Skeletal muscle satellite cell (primary cell): ENCODE results near the gene TPST1.
"Not testable (repeated sequence)": the region's sequence is repeated elsewhere in the genome, so short reads cannot be mapped to it uniquely, and the experiment has no call there.

ENCODE experiments used
- H3K27me3 ChIP-seq: 2 replicates; pipeline ENCODE4 v1.7.0; 2013; ENCODE audit warnings: low read length; ENCODE audit not compliant: control insufficient read depth, insufficient read depth
- H3K36me3 ChIP-seq: 2 replicates; pipeline ENCODE4 v1.7.0; 2013; ENCODE audit warnings: mild to moderate bottlenecking, control low read depth, low read length; ENCODE audit not compliant: insufficient read depth
- H3K4me1 ChIP-seq: 2 replicates; pipeline ENCODE4 v1.7.0; 2013; ENCODE audit warnings: low read length; ENCODE audit not compliant: control insufficient read depth, insufficient read depth
- H3K4me2 ChIP-seq: 2 replicates; pipeline ENCODE4 v1.7.0; 2013; ENCODE audit warnings: mild to moderate bottlenecking, low read length
- H3K4me3 ChIP-seq: 2 replicates; pipeline ENCODE4 v1.7.0; 2013; ENCODE audit warnings: low read length
- H3K9ac ChIP-seq: 2 replicates; pipeline ENCODE4 v1.7.0; 2013; ENCODE audit warnings: mild to moderate bottlenecking, low read depth, low read length, moderate library complexity
- H3K9me3 ChIP-seq: replicated peaks from 2 replicates; pipeline ENCODE4 v1.7.0; 2013; ENCODE audit warnings: mild to moderate bottlenecking, control low read depth, low read length

TPST1 gene

GRCh38 chr7:66173856-66174255, 31.3 kb upstream of the TPST1 start:
- Histone ChIP-seq H3K4me2 (no peak overlapping the region), H3K36me3 (no peaks in the 10 kb centered on the region), H3K27me3 (no peaks in the 10 kb centered on the region), H3K9ac (no peak overlapping the region), H3K4me3 (no peak overlapping the region), H3K4me1 (peaks cover 8% of the 10 kb centered on the region), H3K9me3 (no peaks in the 10 kb centered on the region)

GRCh38 chr7:66175006-66175405, 30.1 kb upstream of the TPST1 start:
- not testable (repeated sequence) for H3K9ac ChIP-seq, H3K4me2 ChIP-seq, H3K9me3 ChIP-seq, H3K4me1 ChIP-seq, H3K4me3 ChIP-seq, H3K36me3 ChIP-seq, H3K27me3 ChIP-seq

- H3K4me2 ChIP-seq: no peak overlapping the region
- H3K4me1 ChIP-seq: no peaks in the 10 kb centered on the region
- H3K36me3 ChIP-seq: no peaks in the 10 kb centered on the region
- no peak overlapping the region for H3K4me3 ChIP-seq
- H3K9me3 ChIP-seq: no peaks in the 10 kb centered on the region
- no peak overlapping the region for H3K9ac ChIP-seq
- H3K27me3 ChIP-seq: no peaks in the 10 kb centered on the region
Measured at GRCh38 chr7:66176914-66177313, 28.2 kb upstream of the TPST1 start.

GRCh38 chr7:66178258-66178657, 26.9 kb upstream of the TPST1 start:
- Histone ChIP-seq H3K9me3 (no peaks in the 10 kb centered on the region), H3K9ac (no peak overlapping the region), H3K36me3 (no peaks in the 10 kb centered on the region), H3K4me2 (no peak overlapping the region), H3K4me3 (no peak overlapping the region), H3K27me3 (no peaks in the 10 kb centered on the region), H3K4me1 (peaks cover under 1% of the 10 kb centered on the region)

GRCh38 chr7:66181329-66181728, 23.8 kb upstream of the TPST1 start:
- no peaks in the 10 kb centered on the region for H3K27me3 ChIP-seq
- no peaks in the 10 kb centered on the region for H3K36me3 ChIP-seq
- H3K4me2 ChIP-seq: no peak overlapping the region
- no peak overlapping the region for H3K9ac ChIP-seq
- H3K4me3 ChIP-seq: no peak overlapping the region
- H3K4me1 ChIP-seq: peaks cover 14% of the 10 kb centered on the region
- no peaks in the 10 kb centered on the region for H3K9me3 ChIP-seq

- Histone ChIP-seq H3K4me2 (no peak overlapping the region), H3K9me3 (no peaks in the 10 kb centered on the region), H3K9ac (no peak overlapping the region), H3K4me1 (peaks cover 14% of the 10 kb centered on the region), H3K36me3 (no peaks in the 10 kb centered on the region), H3K4me3 (no peak overlapping the region), H3K27me3 (no peaks in the 10 kb centered on the region)
Measured at GRCh38 chr7:66181845-66182244, 23.3 kb upstream of the TPST1 start.

GRCh38 chr7:66182920-66183319, 22.2 kb upstream of the TPST1 start:
- peaks cover 14% of the 10 kb centered on the region for H3K4me1 ChIP-seq
- no peaks in the 10 kb centered on the region for H3K9me3 ChIP-seq
- no peaks in the 10 kb centered on the region for H3K27me3 ChIP-seq
- H3K9ac ChIP-seq: no peak overlapping the region
- no peak overlapping the region for H3K4me3 ChIP-seq
- no peak overlapping the region for H3K4me2 ChIP-seq
- H3K36me3 ChIP-seq: no peaks in the 10 kb centered on the region

GRCh38 chr7:66183700-66184099, 21.4 kb upstream of the TPST1 start:
- H3K4me3 ChIP-seq: no peak overlapping the region
- no peaks in the 10 kb centered on the region for H3K27me3 ChIP-seq
- no peak overlapping the region for H3K4me2 ChIP-seq
- H3K9ac ChIP-seq: no peak overlapping the region
- H3K36me3 ChIP-seq: no peaks in the 10 kb centered on the region
- peaks cover 14% of the 10 kb centered on the region for H3K4me1 ChIP-seq
- H3K9me3 ChIP-seq: no peaks in the 10 kb centered on the region

- H3K9ac ChIP-seq: no peak overlapping the region
- H3K4me1 ChIP-seq: peaks cover 14% of the 10 kb centered on the region
- peaks cover 3% of the 10 kb centered on the region for H3K27me3 ChIP-seq
- no peak overlapping the region for H3K4me2 ChIP-seq
- H3K4me3 ChIP-seq: no peak overlapping the region
- H3K9me3 ChIP-seq: no peaks in the 10 kb centered on the region
- H3K36me3 ChIP-seq: no peaks in the 10 kb centered on the region
Measured at GRCh38 chr7:66185680-66186187, 19.4 kb upstream of the TPST1 start.

GRCh38 chr7:66186991-66187390, 18.1 kb upstream of the TPST1 start:
- peaks cover 3% of the 10 kb centered on the region for H3K27me3 ChIP-seq
- H3K4me3 ChIP-seq: no peak overlapping the region
- H3K9ac ChIP-seq: no peak overlapping the region
- peaks cover 14% of the 10 kb centered on the region for H3K4me1 ChIP-seq
- H3K9me3 ChIP-seq: no peaks in the 10 kb centered on the region
- H3K4me2 ChIP-seq: no peak overlapping the region
- H3K36me3 ChIP-seq: no peaks in the 10 kb centered on the region

GRCh38 chr7:66187905-66188304, 17.2 kb upstream of the TPST1 start:
- Histone ChIP-seq H3K27me3 (peaks cover 3% of the 10 kb centered on the region), H3K9me3 (no peaks in the 10 kb centered on the region), H3K36me3 (no peaks in the 10 kb centered on the region), H3K4me2 (no peak overlapping the region), H3K9ac (no peak overlapping the region), H3K4me1 (peaks cover 14% of the 10 kb centered on the region), H3K4me3 (no peak overlapping the region)

- no peaks in the 10 kb centered on the region for H3K36me3 ChIP-seq
- no peak overlapping the region for H3K4me2 ChIP-seq
- no peaks in the 10 kb centered on the region for H3K9me3 ChIP-seq
Measured at GRCh38 chr7:66188645-66189044, 16.5 kb upstream of the TPST1 start.

More at GRCh38 chr7:66188645-66189044, 16.5 kb upstream of the TPST1 start:
- no peak overlapping the region for H3K4me3 ChIP-seq
- H3K9ac ChIP-seq: no peak overlapping the region
- H3K4me1 ChIP-seq: peaks cover 10% of the 10 kb centered on the region
- peaks cover 3% of the 10 kb centered on the region for H3K27me3 ChIP-seq
